RKO (cell line): ENCODE results near the gene CPA1.
A peak's percentile ranks its signal among the peaks of the same experiment; 100 is the strongest.

Source experiments
- DNase-seq: peaks from one replicate; pipeline ENCODE4 v3.0.0-alpha.2; 2016; ENCODE audit warnings: low spot score

Gene CPA1

GRCh38 chr7:130396109-130396508 lies 15.8 kb downstream of the CPA1 start:
- no peak for DNase-seq

- DNase-seq = no peak
These were observed 16.9 kb downstream of the CPA1 start for GRCh38 chr7:130397051-130397757.

GRCh38 chr7:130397758-130398073 lies 17.4 kb downstream of the CPA1 start:
- no peak for DNase-seq

- DNase-seq = no peak
These were observed 18.3 kb downstream of the CPA1 start for GRCh38 chr7:130398526-130399090.

- no peak for DNase-seq
These were observed 19.9 kb downstream of the CPA1 start for GRCh38 chr7:130400120-130400572.

- no peak for DNase-seq
These were observed 20.8 kb downstream of the CPA1 start for GRCh38 chr7:130401101-130401500.

- no peak for DNase-seq
These were observed 21.3 kb downstream of the CPA1 start for GRCh38 chr7:130401578-130401977.

- no peak for DNase-seq
These were observed 24.7 kb downstream of the CPA1 start for GRCh38 chr7:130405003-130405402.

- no peak for DNase-seq
These were observed 28.9 kb downstream of the CPA1 start for GRCh38 chr7:130409067-130409711.

- no peak for DNase-seq
These were observed 29.4 kb downstream of the CPA1 start for GRCh38 chr7:130409712-130410072.

- DNase-seq = no peak
These were observed 30.7 kb downstream of the CPA1 start for GRCh38 chr7:130410868-130411541.

GRCh38 chr7:130413201-130413600 lies 32.9 kb downstream of the CPA1 start:
- no peak for DNase-seq

GRCh38 chr7:130415006-130415405 lies 34.7 kb downstream of the CPA1 start:
- no peak for DNase-seq

GRCh38 chr7:130417213-130417612 lies 36.9 kb downstream of the CPA1 start:
- no peak for DNase-seq

- DNase-seq = no peak
These were observed 38.0 kb downstream of the CPA1 start for GRCh38 chr7:130418306-130418705.

GRCh38 chr7:130419658-130420057 lies 39.4 kb downstream of the CPA1 start:
- DNase-seq = peak; percentile 44

- no peak for DNase-seq
These were observed 40.8 kb downstream of the CPA1 start for GRCh38 chr7:130420943-130421578.

- no peak for DNase-seq
These were observed 41.4 kb downstream of the CPA1 start for GRCh38 chr7:130421684-130422083.

- DNase-seq = no peak
These were observed 43.3 kb downstream of the CPA1 start for GRCh38 chr7:130423501-130424037.

GRCh38 chr7:130425796-130426195 lies 45.5 kb downstream of the CPA1 start:
- no peak for DNase-seq

- no peak for DNase-seq
These were observed 46.3 kb downstream of the CPA1 start for GRCh38 chr7:130426564-130426963.

GRCh38 chr7:130429019-130429418 lies 48.7 kb downstream of the CPA1 start:
- no peak for DNase-seq
